Activated naive CD4-positive, alpha-beta T cell treated with anti-CD3 and anti-CD28 coated beads, Interleukin-2, amount 10 ng/mL, durations not matched to agents 7 days and 5 days (primary cell): ENCODE data around the gene NDUFS2.

Source experiments
- CTCF ChIA-PET: fragments of 350-600 bp; sonication (Branson Sonifier 250); formaldehyde crosslinking; loops from one replicate; lab custom pipeline; 2021; ENCODE audit warnings: antibody characterized with exemption; lab: Charles Lee
- DNase-seq: peaks from one replicate; pipeline ENCODE4 v3.0.0-alpha.2; 2020
- H3K27ac Mint-ChIP-seq: one replicate; pipeline ENCODE4 v1.8.0; 2021; ENCODE audit warnings: mild to moderate bottlenecking, moderate library complexity, mixed read lengths
- H3K27me3 Mint-ChIP-seq: one replicate; pipeline ENCODE4 v1.8.0; 2021; ENCODE audit warnings: mild to moderate bottlenecking, mixed read lengths
- H3K36me3 Mint-ChIP-seq: one replicate; pipeline ENCODE4 v1.8.0; 2021; ENCODE audit warnings: mixed read lengths
- H3K4me1 Mint-ChIP-seq: one replicate; pipeline ENCODE4 v1.8.0; 2021; ENCODE audit warnings: mixed read lengths
- H3K4me3 Mint-ChIP-seq: one replicate; pipeline ENCODE4 v1.8.0; 2021; ENCODE audit warnings: mild to moderate bottlenecking, moderate library complexity, mixed read lengths
- H3K9me3 Mint-ChIP-seq: one replicate; pipeline ENCODE4 v1.8.0; 2021; ENCODE audit warnings: mixed read lengths

NDUFS2 gene

GRCh38 chr1:161164901-161165610 lies 37.1 kb upstream of the NDUFS2 start:
- peaks cover 34% of the 10 kb centered on the region for H3K36me3 Mint-ChIP-seq
- no peak for DNase-seq
- H3K4me3 Mint-ChIP-seq = peak overlapping the region; percentile 43
- no peaks in the 10 kb centered on the region for H3K27me3 Mint-ChIP-seq
- no peaks in the 10 kb centered on the region for H3K9me3 Mint-ChIP-seq
- CTCF ChIA-PET = interaction anchor here (1.0 to 4.2 kb wide), 20 partner anchors 9 to 218 kb away, joined by 3 to 28 read pairs (median 6); partner anchors contain the start of genes CFAP126, NDUFS2, SDHC and TOMM40L
- H3K4me1 Mint-ChIP-seq = peaks cover 53% of the 10 kb centered on the region
- peak overlapping the region; percentile 97 for H3K27ac Mint-ChIP-seq

DNA sequence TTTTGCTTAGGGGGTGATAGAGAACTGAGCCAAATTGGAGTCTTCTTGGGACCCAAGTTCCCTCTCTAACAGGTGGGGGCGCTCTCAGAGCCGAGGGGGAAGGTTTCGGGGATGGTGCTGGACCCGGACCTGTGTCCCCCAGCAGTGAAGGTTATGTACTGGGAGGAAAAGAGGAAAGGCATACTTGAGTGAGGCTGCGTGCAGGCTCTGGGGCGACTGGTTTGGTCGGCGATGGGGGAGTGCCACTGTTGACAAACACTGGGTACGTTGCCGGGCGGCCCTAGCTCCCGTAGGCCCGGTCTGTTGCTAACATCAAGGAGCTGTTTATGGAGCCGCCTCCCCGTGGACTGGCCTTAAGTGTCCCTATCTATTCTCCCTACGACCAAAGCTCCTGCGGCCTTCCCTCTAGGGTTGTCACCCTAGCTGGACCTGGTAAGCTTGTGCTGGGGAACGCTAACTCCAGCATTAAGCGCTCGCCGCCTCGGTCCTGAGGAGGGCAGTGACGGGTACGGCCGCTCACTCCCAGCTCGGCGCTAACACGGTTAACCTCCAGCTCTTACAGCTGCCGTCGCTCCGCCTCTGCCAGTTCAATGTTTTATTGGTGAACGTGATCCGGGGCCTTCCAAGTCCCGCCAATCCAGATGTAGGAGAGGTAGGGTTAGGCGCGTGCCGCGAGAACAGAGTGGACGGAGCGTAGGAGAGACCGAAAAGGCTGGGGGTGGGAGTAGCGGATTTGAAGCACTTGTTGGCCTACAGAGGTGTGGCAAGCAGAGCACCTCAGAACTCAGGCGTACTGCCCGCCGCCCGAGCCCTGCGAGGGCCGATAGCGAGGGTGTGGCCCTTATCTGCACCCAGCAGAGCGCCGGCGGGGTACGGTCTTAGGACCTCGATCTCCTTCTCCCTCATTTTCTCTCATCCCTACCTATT lies 36.2 kb upstream of the NDUFS2 start, which contains the start of gene PPOX:
Gene PPOX, plus strand, starts transcription at position 685 of the 927 bp plus-strand sequence. CDS start 422 bp downstream, outside the sequence.
- Mint-ChIP-seq H3K36me3 (peaks cover 36% of the 10 kb centered on the region), H3K9me3 (no peaks in the 10 kb centered on the region), H3K4me3 (peak within 1 kb of the TSS; percentile 74), H3K27ac (peak within 1 kb of the TSS; percentile 97), H3K27me3 (no peaks in the 10 kb centered on the region), H3K4me1 (peaks cover 45% of the 10 kb centered on the region)
- CTCF ChIA-PET = interaction anchor here (0.9 to 4.2 kb wide), 24 partner anchors 7 to 217 kb away, joined by 3 to 28 read pairs (median 6); partner anchors contain the start of genes APOA2, CFAP126, NDUFS2 and SDHC
- DNase-seq = peak; percentile 97

GRCh38 chr1:161166669-161167548 lies 35.3 kb upstream of the NDUFS2 start:
- Mint-ChIP-seq H3K27ac (peak overlapping the region; percentile 97), H3K36me3 (peaks cover 36% of the 10 kb centered on the region), H3K4me3 (peak overlapping the region; percentile 74)

DNA sequence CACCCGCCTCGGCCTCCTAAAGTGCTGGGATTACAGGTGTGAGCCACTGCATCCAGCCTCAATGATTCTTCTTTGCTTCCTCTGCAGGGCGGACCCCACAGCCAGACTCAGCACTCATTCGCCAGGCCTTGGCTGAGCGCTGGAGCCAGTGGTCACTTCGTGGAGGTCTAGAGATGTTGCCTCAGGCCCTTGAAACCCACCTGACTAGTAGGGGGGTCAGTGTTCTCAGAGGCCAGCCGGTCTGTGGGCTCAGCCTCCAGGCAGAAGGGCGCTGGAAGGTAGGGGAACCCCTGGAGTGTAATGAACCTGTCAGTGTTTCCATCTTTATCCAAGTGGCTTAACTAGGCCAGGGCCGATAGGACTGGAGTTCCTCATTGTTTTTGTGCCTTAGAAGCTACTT lies 33.3 kb upstream of the NDUFS2 start:
- CTCF ChIA-PET = interaction anchor here (0.7 to 1.0 kb wide), 3 partner anchors 57 to 216 kb away, joined by 3 read pairs; partner anchors contain the start of gene TOMM40L
- Mint-ChIP-seq H3K4me3 (peak overlapping the region; percentile 41), H3K27me3 (no peaks in the 10 kb centered on the region), H3K9me3 (no peaks in the 10 kb centered on the region), H3K36me3 (peaks cover 39% of the 10 kb centered on the region), H3K4me1 (peaks cover 37% of the 10 kb centered on the region), H3K27ac (no peak overlapping the region)
- DNase-seq = no peak

More at GRCh38 chr1:161166669-161167548, 35.3 kb upstream of the NDUFS2 start:
- peak; percentile 41 for DNase-seq
- no peaks in the 10 kb centered on the region for H3K27me3 Mint-ChIP-seq
- H3K4me1 Mint-ChIP-seq = peaks cover 41% of the 10 kb centered on the region
- H3K9me3 Mint-ChIP-seq = no peaks in the 10 kb centered on the region
- CTCF ChIA-PET = interaction anchor here (0.7 to 4.2 kb wide), 16 partner anchors 8 to 216 kb away, joined by 3 to 28 read pairs (median 6); partner anchors contain the start of gene TOMM40L

GRCh38 chr1:161171191-161171590 lies 31.0 kb upstream of the NDUFS2 start:
- CTCF ChIA-PET = interaction anchor here (1.2 to 1.7 kb wide), 3 partner anchors 11 to 210 kb away, joined by 3 to 6 read pairs (median 4); no protein-coding TSS in a partner anchor
- peaks cover 41% of the 10 kb centered on the region for H3K4me1 Mint-ChIP-seq
- H3K27ac Mint-ChIP-seq = no peak overlapping the region
- no peaks in the 10 kb centered on the region for H3K9me3 Mint-ChIP-seq
- H3K4me3 Mint-ChIP-seq = no peak overlapping the region
- no peak for DNase-seq
- H3K27me3 Mint-ChIP-seq = no peaks in the 10 kb centered on the region
- peaks cover 56% of the 10 kb centered on the region for H3K36me3 Mint-ChIP-seq

- Mint-ChIP-seq H3K4me3 (no peak overlapping the region), H3K36me3 (peaks cover 61% of the 10 kb centered on the region), H3K27me3 (no peaks in the 10 kb centered on the region), H3K27ac (no peak overlapping the region), H3K9me3 (no peaks in the 10 kb centered on the region), H3K4me1 (peaks cover 46% of the 10 kb centered on the region)
- no peak for DNase-seq
- CTCF ChIA-PET = interaction anchor here (1.3 to 1.7 kb wide), 2 partner anchors 10 to 210 kb away, joined by 4 to 6 read pairs; no protein-coding TSS in a partner anchor
Measured at GRCh38 chr1:161171696-161172095, 30.5 kb upstream of the NDUFS2 start.

GRCh38 chr1:161172349-161172748 lies 29.8 kb upstream of the NDUFS2 start:
- peaks cover 59% of the 10 kb centered on the region for H3K36me3 Mint-ChIP-seq
- H3K27ac Mint-ChIP-seq = peak overlapping the region; percentile 9
- CTCF ChIA-PET = no interaction called here
- H3K4me3 Mint-ChIP-seq = no peak overlapping the region
- no peak for DNase-seq
- H3K9me3 Mint-ChIP-seq = no peaks in the 10 kb centered on the region
- peaks cover 47% of the 10 kb centered on the region for H3K4me1 Mint-ChIP-seq
- H3K27me3 Mint-ChIP-seq = no peaks in the 10 kb centered on the region

- peaks cover 48% of the 10 kb centered on the region for H3K4me1 Mint-ChIP-seq
- H3K27ac Mint-ChIP-seq = peak overlapping the region; percentile 9
- DNase-seq = no peak
- CTCF ChIA-PET = interaction anchor here (0.8 kb wide), 1 partner anchor 9 kb away, joined by 3 read pairs; no protein-coding TSS in a partner anchor
- H3K27me3 Mint-ChIP-seq = no peaks in the 10 kb centered on the region
- peaks cover 59% of the 10 kb centered on the region for H3K36me3 Mint-ChIP-seq
- no peak overlapping the region for H3K4me3 Mint-ChIP-seq
- H3K9me3 Mint-ChIP-seq = no peaks in the 10 kb centered on the region
Measured at GRCh38 chr1:161172776-161173376, 29.3 kb upstream of the NDUFS2 start.

GRCh38 chr1:161173711-161174110 lies 28.5 kb upstream of the NDUFS2 start:
- no peaks in the 10 kb centered on the region for H3K9me3 Mint-ChIP-seq
- peaks cover 46% of the 10 kb centered on the region for H3K4me1 Mint-ChIP-seq
- no peak overlapping the region for H3K4me3 Mint-ChIP-seq
- H3K27me3 Mint-ChIP-seq = no peaks in the 10 kb centered on the region
- DNase-seq = no peak
- CTCF ChIA-PET = interaction anchor here (0.8 kb wide), 1 partner anchor 8 kb away, joined by 3 read pairs; no protein-coding TSS in a partner anchor
- peaks cover 57% of the 10 kb centered on the region for H3K36me3 Mint-ChIP-seq
- no peak overlapping the region for H3K27ac Mint-ChIP-seq

DNA sequence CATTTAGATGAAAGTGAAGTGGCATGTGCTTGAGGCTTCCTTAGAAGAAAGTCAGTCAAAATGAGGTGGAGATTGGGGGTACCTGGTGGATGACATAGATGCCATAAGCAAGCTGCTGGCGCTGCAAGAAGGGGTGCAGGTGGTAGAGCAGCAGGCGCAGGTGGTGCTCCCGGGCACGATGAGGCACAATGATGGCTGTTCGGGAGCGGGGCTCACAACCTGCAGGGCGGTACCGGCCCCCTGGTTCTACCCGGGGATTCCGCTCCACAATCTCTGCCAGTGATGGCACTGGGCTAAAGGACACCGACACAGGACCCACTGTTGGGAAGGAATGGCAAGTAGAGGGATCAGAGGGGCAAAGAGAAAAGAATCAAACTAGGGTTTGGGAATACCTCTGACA lies 27.3 kb upstream of the NDUFS2 start:
- CTCF ChIA-PET = interaction anchor here (1.1 to 3.0 kb wide), 2 partner anchors 11 to 50 kb away, joined by 3 to 12 read pairs; partner anchors contain the start of gene TOMM40L
- Mint-ChIP-seq H3K36me3 (peaks cover 51% of the 10 kb centered on the region), H3K9me3 (no peaks in the 10 kb centered on the region), H3K4me3 (no peak overlapping the region), H3K27me3 (no peaks in the 10 kb centered on the region), H3K4me1 (peaks cover 50% of the 10 kb centered on the region), H3K27ac (peak overlapping the region; percentile 50)
- no peak for DNase-seq

GRCh38 chr1:161175771-161176453 lies 26.3 kb upstream of the NDUFS2 start:
- CTCF ChIA-PET = interaction anchor here (0.9 to 3.0 kb wide), 4 partner anchors 8 to 49 kb away, joined by 3 to 12 read pairs (median 3); partner anchors contain the start of gene TOMM40L
- peaks cover 59% of the 10 kb centered on the region for H3K4me1 Mint-ChIP-seq
- peak overlapping the region; percentile 94 for H3K4me3 Mint-ChIP-seq
- peaks cover 55% of the 10 kb centered on the region for H3K36me3 Mint-ChIP-seq
- H3K9me3 Mint-ChIP-seq = no peaks in the 10 kb centered on the region
- H3K27me3 Mint-ChIP-seq = no peaks in the 10 kb centered on the region
- H3K27ac Mint-ChIP-seq = peak overlapping the region; percentile 95
- DNase-seq = no peak
